ENCODE results near the gene GRAMD1B.

The GRAMD1B gene

DNA sequence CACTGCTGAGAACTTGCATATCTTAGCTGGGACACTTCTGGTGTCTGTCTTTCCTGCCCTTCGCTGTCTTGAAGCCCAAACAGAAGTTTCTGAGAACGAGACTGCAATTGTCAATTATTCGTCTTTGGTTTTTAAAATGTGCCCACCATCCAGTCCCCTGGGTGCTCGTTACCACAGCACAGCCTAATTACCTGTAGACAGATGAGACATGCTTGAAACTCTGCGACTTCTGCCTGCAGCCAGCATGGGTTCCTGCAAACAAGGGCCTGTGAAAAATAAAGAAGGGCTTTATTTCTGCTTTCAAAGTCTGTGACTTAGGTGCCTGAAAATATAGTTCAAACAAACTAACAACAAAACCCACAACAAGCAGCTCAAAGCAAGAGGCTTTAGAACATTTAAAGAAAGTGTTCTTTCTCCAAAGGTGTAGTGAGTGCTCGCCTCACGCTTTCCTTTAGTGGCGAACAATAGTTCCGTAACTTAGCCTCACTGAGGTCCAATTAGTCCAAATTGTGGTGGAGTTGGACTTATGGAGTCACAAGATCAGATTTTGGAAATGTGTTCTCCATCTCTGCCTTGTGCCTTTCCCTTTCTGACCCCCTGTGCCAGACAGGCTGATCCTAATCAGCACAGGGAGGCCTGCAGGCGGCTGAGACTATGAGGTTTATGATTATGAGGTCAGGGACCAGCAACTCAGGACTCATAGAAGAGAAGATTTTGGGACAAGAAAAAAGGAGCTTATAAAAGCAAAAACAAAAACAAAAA, 20.4 kb upstream of the GRAMD1B start:
- DNase-seq, result peak; percentile 16

DNA sequence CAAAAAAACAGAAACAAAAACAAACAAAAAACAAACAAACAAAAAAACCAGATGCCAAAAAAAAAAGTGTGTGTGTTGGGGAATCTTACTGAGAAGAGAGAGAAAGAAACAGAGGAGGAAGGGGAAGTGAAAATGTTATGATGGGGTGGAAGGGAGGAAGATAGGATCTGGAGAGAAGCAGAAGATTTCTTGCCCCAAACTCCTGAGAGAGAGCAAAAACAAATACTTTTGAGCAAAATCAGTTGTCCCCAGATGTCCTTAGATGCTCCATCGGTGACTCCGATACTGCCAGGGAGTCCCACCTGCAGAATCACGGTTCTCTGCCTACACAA, 19.9 kb upstream of the GRAMD1B start:
- DNase-seq, result no peak

DNA sequence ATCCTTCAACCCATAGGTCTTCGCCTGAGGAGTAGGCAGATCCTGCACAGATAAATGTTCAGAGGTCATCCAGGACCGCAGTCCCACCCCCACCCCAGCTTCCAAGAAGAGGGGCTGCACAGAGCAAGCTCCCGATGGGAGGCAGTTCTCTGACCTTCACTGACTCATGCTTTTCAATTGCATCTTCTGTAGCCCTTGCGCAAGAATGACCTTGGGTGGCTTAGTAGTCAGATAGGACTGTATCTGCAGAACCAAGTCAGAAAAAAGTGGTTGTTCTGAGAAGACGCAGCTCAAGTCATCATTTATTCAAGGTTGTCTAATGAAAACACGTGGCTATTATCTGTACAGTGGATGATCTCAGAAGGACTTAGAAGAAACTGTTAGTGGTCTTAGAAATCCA, 16.4 kb upstream of the GRAMD1B start:
- no peak for DNase-seq

DNA sequence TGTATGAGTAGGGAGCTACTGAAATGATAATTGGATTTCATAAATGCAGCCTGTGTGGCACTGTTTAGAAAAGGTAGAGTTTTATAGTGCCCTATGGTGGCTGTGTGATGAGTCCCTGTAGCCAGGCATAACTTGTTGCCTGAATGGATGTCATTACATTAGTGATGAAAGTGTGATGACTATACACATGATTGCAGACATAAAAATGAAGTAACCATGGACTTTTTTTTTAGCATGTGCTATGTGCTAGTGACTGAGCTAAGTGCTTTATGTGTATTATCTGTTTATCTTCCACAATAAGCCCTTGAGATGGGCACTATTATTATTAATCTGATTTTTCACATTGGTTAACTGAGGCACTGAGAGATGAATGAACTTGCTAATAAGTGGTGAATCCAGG, 13.5 kb upstream of the GRAMD1B start:
- peak; percentile 16 for DNase-seq

DNA sequence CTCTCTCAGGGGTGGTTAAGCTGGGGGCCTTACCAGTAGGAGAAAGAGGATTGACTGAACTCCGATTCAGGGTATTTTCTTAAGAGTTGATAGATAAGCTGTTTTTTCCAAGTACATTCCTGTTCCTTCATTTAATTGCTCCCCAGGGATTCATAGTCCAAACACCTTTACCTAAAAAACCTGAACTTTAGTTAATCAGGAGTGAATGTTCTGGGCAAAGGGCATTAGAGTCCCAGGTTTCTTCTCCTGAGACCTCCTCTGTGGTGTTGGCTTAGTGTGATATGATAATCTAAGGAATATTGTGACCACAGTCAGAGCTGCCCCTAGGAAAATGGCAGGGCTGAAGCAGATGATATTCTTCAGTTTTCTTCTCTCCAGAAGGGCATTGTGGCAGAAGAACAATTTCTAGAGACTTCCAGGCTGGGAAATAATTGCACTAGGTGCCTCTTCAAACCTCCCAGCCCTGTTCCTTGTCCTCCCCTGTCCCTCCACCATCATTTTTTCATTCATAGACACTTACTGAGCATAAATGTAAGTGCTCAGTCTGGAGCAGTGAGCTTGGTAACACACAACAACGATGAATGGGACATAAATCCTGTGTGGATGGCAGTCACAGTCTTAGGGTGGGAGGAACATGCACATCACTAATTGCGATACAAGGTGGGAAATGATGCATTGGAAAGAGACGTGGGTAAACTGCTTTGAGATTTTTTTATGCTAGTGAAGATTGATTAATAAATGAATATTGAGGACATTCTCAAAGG, 11.5 kb upstream of the GRAMD1B start:
- DNase-seq, result no peak

DNA sequence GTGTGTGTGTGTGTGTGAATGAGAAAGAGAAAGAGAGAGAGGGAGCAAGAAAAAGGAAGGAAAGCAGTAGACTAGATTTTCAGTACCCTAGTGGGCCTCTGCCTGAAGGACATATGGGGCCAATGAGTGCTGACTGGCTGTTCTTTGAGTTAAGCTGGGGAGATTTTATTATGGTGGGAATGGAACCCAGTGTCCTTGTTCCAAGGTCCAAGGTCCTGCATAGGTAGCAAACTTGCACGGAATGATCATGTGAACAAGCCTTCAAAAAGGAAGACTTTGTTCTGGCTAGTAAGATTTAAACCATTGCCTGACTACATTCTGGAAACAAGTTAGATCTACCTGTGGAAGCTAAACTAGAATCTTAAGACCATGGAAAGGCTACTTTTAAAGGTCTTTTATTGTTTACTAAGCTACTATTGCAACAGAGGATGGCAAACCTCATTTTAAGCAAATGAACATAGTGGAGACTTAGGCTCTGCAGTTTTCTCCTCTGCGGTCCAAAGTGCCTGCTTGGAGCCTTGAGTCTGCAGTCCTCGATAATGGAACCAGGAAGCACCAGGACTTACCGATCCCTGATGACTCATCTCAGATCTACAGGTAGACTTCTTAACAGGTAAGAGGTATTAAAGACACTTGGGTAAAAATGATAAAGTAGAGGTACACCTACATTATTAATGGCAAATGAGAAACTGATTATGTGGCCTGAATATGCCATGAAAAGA, 10.2 kb upstream of the GRAMD1B start:
- DNase-seq, result no peak

DNA sequence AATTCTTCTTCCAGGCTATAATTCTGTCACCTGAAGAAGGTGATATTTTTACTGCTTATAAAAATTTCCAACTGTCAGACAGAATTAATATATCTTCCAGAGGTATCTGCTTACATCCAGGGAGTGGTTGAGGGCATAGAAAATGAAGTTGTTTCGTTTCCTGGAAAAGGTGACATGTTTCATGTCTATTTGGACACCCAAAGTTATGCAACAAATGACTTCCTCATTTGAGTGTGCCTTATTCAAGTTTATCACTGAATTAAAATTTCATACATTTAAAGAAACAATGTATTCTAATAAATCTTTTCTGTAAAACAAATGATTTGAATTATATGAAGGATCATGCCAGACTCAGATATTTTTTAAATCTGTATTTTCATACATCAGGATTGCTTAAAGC, 8.5 kb upstream of the GRAMD1B start:
- DNase-seq, result no peak

DNA sequence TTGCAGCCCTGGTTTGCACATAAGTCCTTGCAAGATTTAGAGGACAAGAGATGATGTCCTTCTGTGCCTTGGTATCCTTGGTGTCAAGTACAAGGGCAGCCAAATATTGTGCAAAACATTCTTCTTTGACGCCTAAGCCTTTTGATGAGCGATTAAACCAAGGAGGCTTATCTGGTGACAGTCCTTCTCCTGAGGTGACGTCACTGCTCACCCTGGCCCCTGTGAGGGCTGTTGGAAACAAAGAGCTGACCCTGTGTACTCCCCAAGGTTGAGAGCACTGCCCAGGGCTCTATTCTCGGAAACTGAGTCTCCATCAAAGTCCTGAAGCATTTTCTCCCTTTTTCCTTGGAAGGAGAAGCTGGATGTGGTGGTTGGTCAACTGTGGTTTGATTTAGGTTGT, 4.7 kb upstream of the GRAMD1B start:
- DNase-seq, result no peak

DNA sequence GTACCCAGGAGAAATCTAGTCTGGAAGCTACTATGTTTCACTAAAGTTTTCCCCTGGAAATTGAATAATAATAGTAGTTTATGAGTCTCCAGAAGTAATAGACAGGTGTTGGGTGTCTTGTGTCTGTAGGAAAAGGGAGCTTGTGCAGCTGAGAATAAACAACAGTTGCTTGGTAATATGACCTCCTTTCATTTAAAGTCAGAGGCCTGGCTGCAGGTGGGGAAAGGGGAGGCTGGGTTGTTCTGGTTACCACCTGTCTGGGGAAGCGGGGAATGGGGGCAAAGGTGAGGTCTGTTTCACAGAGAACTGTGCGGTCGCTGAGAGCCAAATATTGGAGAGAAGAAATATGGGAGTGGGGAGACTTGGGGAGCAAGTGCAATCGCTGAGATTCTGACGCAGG, 3.3 kb upstream of the GRAMD1B start:
- no peak for DNase-seq

DNA sequence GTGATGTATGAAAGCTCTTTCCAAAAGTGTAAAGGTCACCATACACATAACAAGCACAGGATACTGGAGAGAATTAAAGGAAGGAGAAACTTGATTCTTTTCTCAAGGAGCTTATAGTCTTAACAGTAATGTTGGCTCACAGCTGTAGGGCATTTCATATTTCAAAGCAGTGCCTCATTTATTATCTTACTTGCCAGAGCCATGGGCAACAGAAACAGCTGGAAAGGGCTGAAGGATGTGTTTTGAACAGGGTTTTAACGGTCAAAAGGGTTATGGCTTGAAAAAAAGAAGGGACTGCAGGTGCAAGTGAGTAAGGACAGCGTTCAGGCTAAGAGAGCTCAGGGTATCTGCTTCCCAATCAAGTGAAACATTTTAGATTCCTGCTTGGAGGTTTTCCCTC, 2.7 kb upstream of the GRAMD1B start:
- no peak for DNase-seq

DNA sequence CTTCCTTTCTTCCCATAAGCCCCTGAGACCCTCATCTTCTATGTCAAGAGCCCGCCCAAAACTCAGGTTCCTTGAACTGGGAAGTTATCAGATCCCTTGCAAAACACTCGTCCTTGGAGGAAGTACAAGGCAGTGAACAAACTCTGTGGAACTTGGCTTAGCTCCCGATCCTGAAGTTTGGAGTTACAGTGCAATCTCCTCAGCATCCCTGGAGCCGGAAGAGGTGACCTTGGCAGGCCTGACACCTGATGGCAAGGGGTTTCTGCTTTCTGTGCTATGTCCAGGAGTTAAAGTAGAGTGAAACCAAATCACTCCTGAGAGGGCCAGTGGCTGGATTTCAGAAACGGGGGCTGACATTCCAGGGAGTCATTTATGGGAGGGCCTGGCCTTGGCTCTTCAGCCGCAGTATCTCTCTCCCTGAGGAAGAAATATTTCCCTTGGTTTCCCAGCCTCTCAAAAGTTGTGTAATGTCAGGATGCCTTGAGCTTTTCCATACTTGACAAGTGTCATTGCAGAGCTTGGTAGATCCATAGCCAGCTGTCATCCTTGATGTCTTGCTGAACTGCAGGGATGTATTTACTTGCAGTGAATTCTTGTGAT, 1.9 kb upstream of the GRAMD1B start:
- no peak for DNase-seq

DNA sequence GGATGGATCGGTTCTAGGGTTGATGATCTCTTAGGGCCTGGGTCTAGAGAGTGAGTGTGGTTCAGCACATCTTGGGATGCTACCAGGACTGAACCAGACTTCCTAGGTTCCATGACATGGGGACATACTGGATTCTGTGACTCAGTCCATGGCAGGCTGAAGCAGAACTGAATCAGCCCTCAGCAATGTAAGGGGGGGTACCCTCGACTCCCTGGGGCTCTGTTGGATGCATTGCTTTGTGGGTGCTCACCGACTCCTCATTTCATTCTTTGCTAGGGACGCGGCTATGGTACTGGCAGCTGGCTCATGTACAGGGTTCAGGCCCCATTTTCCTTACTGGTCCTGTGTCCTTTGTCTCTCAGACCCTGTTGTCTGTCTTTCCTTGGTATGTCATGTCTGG, 733 bp upstream of the GRAMD1B start:
- DNase-seq, result no peak

DNA sequence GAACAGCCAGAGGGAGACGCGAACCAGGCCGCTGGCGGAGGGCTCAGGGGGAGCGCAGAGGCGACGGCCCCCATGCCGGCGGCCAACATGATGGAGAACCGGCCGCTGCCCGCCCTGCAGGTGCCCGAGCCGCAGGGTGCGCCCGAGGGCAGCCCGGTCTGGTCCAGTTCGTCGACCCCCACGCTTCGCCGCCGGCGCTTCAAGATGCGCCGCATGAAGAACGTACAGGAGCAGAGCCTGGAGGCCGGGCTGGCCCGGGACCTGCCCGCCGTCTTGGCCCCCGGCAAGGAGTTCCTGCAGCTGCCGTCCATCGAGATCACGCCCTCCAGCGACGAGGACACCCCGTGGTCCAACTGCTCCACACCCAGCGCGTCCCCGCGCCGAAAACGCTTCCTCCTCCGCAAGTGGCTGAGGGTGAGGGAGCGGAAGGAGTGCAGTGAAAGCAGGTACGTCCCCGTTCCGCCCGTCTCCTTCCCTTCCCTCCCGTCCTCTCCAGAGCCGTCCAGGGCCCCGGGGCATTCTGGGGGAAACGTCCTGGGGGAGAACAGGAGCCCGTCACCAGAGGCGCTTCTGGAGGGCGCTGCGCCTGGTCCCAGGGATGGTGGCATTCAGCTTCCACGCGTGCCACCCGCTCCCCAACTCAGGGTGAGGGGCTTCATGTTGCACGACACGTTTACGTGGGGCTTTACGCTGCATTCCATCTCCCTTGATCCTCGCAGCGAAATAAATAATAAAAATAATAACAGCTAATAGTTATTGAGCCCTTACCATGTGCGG, 840 bp downstream of the GRAMD1B start:
- peak; percentile 46 for DNase-seq

DNA sequence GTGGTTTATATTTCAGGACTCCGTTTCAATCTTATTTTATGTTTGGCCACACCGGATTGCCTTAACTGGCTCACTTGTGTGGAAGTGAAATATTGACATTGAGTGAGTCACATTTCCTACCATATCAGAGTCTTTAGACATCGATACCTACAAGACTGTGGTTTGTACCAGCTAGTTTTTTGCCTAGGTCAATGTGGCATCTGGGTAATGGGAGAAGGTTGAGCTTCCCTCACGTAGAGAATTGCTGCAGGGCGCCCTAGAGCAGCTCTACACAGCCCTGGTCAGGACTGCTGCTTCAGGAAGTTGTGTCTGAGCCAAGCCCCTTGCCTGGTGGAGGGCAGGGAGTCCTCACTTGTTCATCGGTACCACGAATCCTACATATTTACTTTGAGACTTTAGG, 1.6 kb downstream of the GRAMD1B start:
- no peak for DNase-seq

DNA sequence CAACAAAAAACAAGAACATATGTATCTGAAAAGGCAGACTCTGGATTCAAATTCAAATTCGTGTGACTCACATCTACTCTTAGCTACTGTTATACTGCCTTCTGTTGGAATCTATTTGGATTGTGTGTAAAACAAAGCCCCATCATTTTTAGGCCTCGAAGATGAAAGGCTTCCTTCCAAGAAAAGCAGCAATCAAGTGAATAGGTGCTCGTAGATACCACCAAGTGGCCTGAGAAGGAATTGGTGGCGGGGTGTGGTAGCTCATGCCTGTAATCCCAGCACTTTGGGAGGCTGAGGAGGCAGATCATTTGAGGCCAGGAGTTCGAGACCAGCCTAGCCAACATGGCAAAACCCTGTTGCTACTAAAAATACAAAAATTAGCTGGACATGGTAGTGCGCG, 4.2 kb downstream of the GRAMD1B start:
- DNase-seq, result no peak

DNA sequence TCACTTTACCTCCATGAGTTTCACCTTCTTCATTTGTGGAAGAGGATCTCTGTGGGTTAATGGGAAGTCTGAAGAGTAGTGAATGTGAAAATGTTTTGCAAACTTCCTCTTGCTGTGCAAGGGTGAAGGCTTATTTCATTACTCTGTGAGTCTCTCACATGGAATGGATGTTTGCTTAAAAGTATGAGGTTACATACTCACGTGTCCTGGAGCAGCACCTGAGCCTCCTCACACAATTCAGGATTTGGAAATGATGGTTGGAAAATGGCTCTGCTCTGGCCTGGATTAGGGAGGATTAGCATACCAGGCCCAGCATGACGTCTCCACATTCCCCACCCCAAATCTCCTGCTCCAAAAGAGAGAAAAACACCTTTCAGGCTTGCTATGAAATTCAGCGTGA, 4.8 kb downstream of the GRAMD1B start:
- DNase-seq, result no peak

DNA sequence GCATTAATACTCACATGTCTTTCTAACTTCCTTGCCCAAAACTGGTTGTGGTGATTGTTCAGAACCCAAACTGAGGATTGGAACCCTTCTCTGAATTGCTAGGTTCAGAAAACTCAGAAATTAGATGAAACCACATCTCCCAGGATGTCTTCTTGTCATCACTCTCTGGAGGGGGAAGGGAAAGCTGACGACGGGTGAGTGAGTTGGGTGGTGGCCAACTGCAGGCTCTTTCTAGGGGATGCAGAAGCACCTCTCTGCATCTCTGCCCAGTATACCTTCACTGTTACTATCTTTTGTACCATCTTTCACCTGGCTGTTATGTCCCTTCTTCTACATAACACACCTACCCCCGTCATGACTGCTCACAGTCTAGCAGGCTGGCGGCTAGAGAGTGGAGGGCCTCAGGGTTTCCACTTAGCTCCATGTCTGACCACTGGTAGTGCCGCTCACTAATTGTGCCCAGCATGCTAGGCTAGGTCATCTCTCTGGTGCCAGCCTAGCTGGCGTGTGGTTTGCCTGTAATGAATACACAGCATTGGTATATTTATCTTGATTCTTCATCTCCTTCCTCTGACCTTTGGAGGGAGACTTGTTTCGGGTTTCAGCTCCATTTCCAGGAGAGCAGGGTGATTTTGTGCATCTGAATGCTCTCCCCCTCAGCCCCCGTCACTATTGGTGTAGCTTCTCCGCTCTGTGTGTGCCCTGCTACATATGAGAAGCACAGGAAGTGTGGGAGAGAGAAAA, 7.3 kb downstream of the GRAMD1B start:
- no peak for DNase-seq

DNA sequence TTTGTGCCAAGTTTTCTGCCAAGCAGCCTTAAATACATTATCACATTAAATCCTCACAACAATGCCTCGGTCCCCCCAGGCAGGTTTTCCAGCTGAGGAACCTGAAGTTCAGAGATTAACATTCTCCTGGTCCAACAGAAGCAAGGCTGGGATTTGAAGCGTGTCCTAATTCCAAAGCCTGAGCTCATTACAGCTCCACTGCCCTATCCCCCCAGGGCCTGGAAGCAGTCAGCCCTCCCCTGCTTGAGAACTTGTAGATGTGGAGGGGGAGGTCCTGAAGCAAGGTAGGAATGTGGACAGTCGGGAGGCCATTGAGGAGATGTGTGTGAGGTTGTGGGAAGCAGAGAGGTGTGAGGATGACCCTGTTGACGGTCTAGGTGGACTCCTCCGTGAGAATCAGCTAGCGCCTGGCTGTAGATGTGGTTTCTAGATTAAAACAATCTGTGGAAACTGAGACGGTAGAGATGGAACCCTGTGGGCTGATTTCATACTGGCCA, 8.1 kb downstream of the GRAMD1B start:
- no peak for DNase-seq

DNA sequence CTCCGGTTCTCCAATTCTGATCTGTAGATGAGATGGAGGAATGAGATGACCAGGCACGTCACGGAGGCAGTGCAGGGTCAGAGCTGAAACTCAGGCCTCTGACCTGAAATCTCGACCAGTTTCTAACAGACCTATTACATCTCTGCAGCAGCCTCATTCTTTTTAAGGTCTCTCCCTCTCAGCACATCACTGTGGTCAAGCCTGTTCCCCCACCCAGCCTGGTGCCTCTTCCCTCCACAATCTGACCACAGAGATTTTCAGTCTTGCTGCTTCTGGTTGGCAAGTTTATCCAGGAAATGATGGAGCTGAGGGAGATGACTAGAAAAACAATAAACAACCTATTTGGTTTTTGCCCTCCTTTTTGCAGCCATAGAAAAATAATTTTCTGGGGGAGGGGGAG, 9.5 kb downstream of the GRAMD1B start:
- DNase-seq, result no peak

DNA sequence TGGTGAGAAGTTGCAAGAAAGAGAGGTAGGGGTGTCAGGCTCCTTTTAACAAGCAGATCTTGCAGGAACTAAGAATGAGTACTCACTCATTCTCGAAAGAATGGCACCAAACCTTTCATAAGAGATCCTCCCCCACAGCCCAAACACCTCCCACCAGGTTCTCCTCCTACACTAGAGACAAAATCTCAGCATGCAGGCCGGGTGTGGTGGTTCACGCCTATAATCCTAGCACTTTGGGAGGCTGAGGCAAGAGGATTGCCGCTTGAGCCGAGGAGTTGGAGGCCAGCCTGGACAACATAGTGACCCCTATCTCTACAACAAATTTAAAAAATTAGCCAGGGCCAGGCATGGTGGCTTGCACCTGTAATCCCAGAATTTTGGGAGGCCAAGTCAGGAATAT, 11.1 kb downstream of the GRAMD1B start:
- DNase-seq, result no peak

DNA sequence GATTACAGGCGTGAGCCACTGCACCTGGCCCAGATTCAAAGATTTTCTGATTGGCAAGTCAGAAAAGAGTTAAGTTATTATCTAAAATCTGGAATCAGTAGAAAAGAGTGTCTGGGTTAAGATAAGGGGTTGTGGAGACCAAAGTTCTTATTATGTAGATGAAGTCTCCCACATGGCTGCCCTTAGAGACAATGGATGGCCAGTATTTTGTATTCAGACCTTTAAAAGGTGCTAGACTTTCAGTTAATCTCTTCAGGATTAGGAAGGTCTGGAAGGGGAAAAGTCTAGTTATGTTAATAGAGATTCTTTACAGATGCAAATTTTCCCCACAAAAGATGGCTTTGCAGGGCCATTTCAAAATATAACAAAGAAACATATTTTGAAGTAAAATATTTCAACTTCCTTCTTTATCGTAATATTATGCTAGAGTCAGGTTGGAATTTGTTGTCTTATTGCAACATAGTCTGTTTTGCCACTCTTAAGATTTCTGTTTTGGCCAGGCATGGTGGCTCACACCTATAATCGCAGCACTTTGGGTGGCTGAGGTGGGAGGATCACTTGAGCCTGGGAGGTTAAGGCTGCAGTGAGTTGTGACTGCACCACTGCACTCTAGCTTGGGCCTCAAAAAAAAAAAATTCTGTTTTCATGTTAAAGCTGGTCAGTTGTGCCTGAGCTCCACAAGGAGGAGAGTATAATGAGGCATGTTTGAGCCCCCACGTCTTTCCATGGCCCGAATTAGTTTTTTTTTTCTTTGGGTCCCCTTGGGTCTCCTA, 14.0 kb downstream of the GRAMD1B start:
- no peak for DNase-seq
